ENCODE data around the gene CACNA2D2. TPM values are rescaled to one million over a fixed set of nuclear protein-coding genes. Genes with fewer than 3 reads are reported as not detected.

The CACNA2D2 gene
- total and polyA plus RNA-seq, 11 donors, result 0.49 to 3.6 (median 1.5) TPM

GRCh38 chr3:50422153-50422552, 81.3 kb downstream of the CACNA2D2 start:
- DNase-seq, result no peak
- intact Hi-C loops (cut with DNase I), result no loop called here
- no peak for ATAC-seq
- no peak overlapping the region for H3K27ac ChIP-seq
- WGBS, 4 donors, result 77 to 91% (median 84%) methylated on average over 1 of the region's 1 CpG
- H3K4me3 ChIP-seq, result no peak overlapping the region
- no peaks in the 10 kb centered on the region for H3K9me3 ChIP-seq
- H3K27me3 ChIP-seq, result no peaks in the 10 kb centered on the region
- no peaks in the 10 kb centered on the region for H3K36me3 ChIP-seq
- H3K4me1 ChIP-seq, result no peaks in the 10 kb centered on the region
- TF ChIP-seq CTCF (IDR thresholded peaks at IDR 0.05) (no peak), POLR2A (IDR thresholded peaks at IDR 0.05) (no peak)

GRCh38 chr3:50419595-50420370, 83.7 kb downstream of the CACNA2D2 start:
- no peaks in the 10 kb centered on the region for H3K4me1 ChIP-seq
- 87 to 92% (median 90%) methylated on average over 17 to 18 of the region's 18 CpGs for WGBS, 4 donors
- no peak overlapping the region for H3K4me3 ChIP-seq
- intact Hi-C loops (cut with DNase I), result no loop called here
- H3K27ac ChIP-seq, result no peak overlapping the region
- H3K27me3 ChIP-seq, result no peaks in the 10 kb centered on the region
- no peaks in the 10 kb centered on the region for H3K9me3 ChIP-seq
- DNase-seq (no peak), ATAC-seq (no peak)
- TF ChIP-seq CTCF (IDR thresholded peaks at IDR 0.05) (no peak), POLR2A (IDR thresholded peaks at IDR 0.05) (no peak)
- no peaks in the 10 kb centered on the region for H3K36me3 ChIP-seq

GRCh38 chr3:50418850-50419249, 84.6 kb downstream of the CACNA2D2 start:
- Histone ChIP-seq H3K4me1 (no peaks in the 10 kb centered on the region), H3K9me3 (no peaks in the 10 kb centered on the region), H3K4me3 (no peak overlapping the region), H3K27ac (no peak overlapping the region), H3K27me3 (no peaks in the 10 kb centered on the region), H3K36me3 (no peaks in the 10 kb centered on the region)
- TF ChIP-seq CTCF (IDR thresholded peaks at IDR 0.05) (no peak), POLR2A (IDR thresholded peaks at IDR 0.05) (no peak)
- WGBS, 4 donors, result 81 to 90% (median 89%) methylated on average over 4 of the region's 4 CpGs
- ATAC-seq (no peak), DNase-seq (no peak)
- intact Hi-C loops (cut with DNase I), result no loop called here

- TF ChIP-seq CTCF (IDR thresholded peaks at IDR 0.05) (no peak), POLR2A (IDR thresholded peaks at IDR 0.05) (no peak)
Observed at GRCh38 chr3:50417637-50418033, 85.8 kb downstream of the CACNA2D2 start.

More at GRCh38 chr3:50417637-50418033, 85.8 kb downstream of the CACNA2D2 start:
- intact Hi-C loops (cut with DNase I), result no loop called here
- DNase-seq (no peak), ATAC-seq (no peak)
- Histone ChIP-seq H3K27me3 (no peaks in the 10 kb centered on the region), H3K4me3 (no peak overlapping the region), H3K36me3 (no peaks in the 10 kb centered on the region), H3K27ac (no peak overlapping the region), H3K4me1 (no peaks in the 10 kb centered on the region), H3K9me3 (no peaks in the 10 kb centered on the region)
- 72 to 80% (median 77%) methylated on average over 4 of the region's 4 CpGs for WGBS, 4 donors

Data from heart left ventricle (tissue), 16 donors.